ENCODE measurements around the gene PTCD2.

DNA sequence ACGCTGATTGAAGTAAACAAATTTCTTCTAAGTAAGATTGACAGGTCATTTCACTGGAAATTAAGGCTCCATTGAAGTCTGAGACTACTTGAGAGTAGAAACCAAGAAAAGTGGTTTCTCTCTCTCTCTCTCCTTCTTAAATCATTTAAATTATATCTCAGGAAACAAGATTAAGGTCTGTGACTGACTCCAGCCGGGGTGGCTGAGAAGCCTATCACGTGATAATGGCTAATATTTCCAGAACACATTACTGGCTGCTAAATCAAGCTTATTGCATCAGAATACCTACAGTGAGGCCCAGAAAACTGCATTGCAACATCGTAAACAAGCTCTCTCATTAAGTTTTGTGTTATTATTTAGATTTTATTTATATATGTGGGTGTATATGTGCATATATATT lies 88.4 kb downstream of the PTCD2 start:
- TF ChIP-seq SIN3B (IDR thresholded peaks at IDR 0.05; ENCODE audit: low read depth), result no peak
- no peak for TF ChIP-seq ZC3H11A (IDR thresholded peaks at IDR 0.05; ENCODE audit: low read depth, low read length)
- TF ChIP-seq RAD21 (CRISPR knock-in tag; conservative IDR thresholded peaks at IDR 0.05 in 1 of 2, IDR thresholded peaks at IDR 0.05 in 1 of 2), result no peak
- no peak for TF ChIP-seq ZNF224 (CRISPR knock-in tag; IDR thresholded peaks at IDR 0.05)
- no peak for TF ChIP-seq LARP7 (IDR thresholded peaks at IDR 0.05)
- no peak for TF ChIP-seq GTF2F1 (IDR thresholded peaks at IDR 0.05; ENCODE audit: low read depth, low read length)
- no peak for TF ChIP-seq HDAC6 (IDR thresholded peaks at IDR 0.05; ENCODE audit: low read depth, low read length)
- TF ChIP-seq MYC (IDR thresholded peaks at IDR 0.05; ENCODE audit: low read depth, low read length), result no peak
- no peak for TF ChIP-seq MYC (CRISPR knock-in tag; IDR thresholded peaks at IDR 0.05; ENCODE audit: borderline replicate concordance, low read depth)
- no peak for TF ChIP-seq CHD2 (IDR thresholded peaks at IDR 0.05; ENCODE audit: low read depth, low read length)
- no peak for TF ChIP-seq CTCF (IDR thresholded peaks at IDR 0.05 in 2 of 3, conservative IDR thresholded peaks at IDR 0.05 in 1 of 3; ENCODE audit: insufficient read depth in 2 of 3, low read depth in 1 of 3, low read length in 3 of 3)
- no peak for TF ChIP-seq ZSCAN29 (IDR thresholded peaks at IDR 0.05)
- TF ChIP-seq ZFP30 (CRISPR knock-in tag; IDR thresholded peaks at IDR 0.05; ENCODE audit: borderline replicate concordance), result no peak
